Ramos (cell line): ENCODE measurements around the gene NOP56.

Source experiments
- in situ Hi-C: fragments of 300-500 bp; cut with MboI; formaldehyde crosslinking; loops from one replicate; pipeline ENCODE4 v1.14.3; 2022; ENCODE audit warnings: low sequenced_read_pairs; ENCODE audit not compliant: unreplicated experiment

Gene NOP56

GRCh38 chr20:2651772-2652723 lies at the start of gene NOP56:
TSS of gene NOP56 (plus strand) at chr20:2652632. CDS start at chr20:2652661, 29 bp downstream.
- in situ Hi-C loops, result no loop called here

- in situ Hi-C loops, result no loop called here
Measured at GRCh38 chr20:2602746-2603145, 49.7 kb upstream of the NOP56 start.

- in situ Hi-C loops, result no loop called here
Measured at GRCh38 chr20:2603816-2604505, 48.5 kb upstream of the NOP56 start.

- in situ Hi-C loops, result no loop called here
Measured at GRCh38 chr20:2604506-2604835, 48.0 kb upstream of the NOP56 start.

- in situ Hi-C loops, result no loop called here
Measured at GRCh38 chr20:2606507-2607006, 45.9 kb upstream of the NOP56 start.

GRCh38 chr20:2610326-2610725 lies 42.1 kb upstream of the NOP56 start:
- in situ Hi-C loops, result no loop called here

GRCh38 chr20:2610941-2611720 lies 41.3 kb upstream of the NOP56 start:
- in situ Hi-C loops, result no loop called here

GRCh38 chr20:2612073-2612472 lies 40.4 kb upstream of the NOP56 start:
- in situ Hi-C loops, result no loop called here

- in situ Hi-C loops, result no loop called here
Measured at GRCh38 chr20:2616634-2617033, 35.8 kb upstream of the NOP56 start.

DNA sequence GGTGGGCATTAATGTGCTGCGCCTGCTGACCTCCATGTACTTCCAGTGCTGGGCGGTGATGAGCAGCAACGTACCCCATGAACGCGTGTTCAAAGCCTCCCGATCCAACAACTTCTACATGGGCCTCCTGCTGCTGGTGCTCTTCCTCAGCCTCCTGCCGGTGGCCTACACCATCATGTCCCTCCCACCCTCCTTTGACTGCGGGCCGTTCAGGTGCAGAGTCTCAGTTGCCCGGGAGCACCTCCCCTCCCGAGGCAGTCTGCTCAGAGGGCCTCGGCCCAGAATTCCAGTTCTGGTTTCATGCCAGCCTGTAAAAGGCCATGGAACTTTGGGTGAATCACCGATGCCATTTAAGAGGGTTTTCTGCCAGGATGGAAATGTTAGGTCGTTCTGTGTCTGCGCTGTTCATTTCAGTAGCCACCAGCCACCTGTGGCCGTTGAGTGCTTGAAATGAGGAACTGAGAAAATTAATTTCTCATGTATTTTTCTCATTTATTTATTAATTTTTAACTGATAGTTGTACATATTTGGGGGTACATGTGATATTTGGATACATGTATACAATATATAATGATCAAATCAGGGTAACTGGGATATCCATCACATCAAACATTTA lies 35.2 kb upstream of the NOP56 start:
- in situ Hi-C loops, result no loop called here

GRCh38 chr20:2618815-2619214 lies 33.6 kb upstream of the NOP56 start:
- in situ Hi-C loops, result no loop called here

DNA sequence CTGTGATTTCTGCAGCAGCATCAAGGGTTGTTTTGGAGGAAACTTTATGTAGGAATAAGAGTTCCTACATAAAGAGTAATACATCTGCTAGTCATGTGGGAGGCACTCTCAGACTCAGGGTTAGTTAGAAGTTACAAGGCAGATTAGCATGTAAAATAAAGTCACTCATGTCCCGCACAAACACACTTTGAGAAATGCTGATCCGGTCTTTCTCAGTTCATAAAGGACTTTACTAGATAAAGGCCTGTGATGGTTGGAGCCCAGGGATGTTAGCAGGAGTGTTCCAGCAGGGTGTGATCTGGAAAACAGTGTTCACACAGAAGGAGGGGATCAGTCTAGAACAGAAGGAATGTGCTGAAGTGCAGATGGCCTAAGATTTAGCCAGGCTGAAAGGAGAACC lies 33.1 kb upstream of the NOP56 start:
- in situ Hi-C loops, result no loop called here

GRCh38 chr20:2619961-2620595 lies 32.4 kb upstream of the NOP56 start:
- in situ Hi-C loops, result no loop called here

DNA sequence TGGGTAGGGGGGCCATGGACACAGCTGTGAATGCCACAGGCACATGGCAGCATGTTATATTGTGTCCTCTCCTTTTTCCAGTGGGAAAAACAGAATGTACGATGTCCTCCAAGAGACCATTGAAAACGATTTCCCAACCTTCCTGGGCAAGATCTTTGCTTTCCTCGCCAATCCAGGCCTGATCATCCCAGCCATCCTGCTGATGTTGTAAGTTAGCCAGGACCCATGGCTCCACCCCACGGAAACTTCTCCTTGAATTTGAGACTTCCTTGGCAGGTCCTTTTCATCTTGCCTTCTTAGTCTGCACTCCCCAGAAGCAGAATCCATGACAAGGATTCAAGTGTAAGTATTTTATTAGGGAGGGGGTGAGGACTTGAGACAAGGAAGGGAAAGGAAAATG lies 28.2 kb upstream of the NOP56 start:
- in situ Hi-C loops, result no loop called here

GRCh38 chr20:2625062-2625461 lies 27.4 kb upstream of the NOP56 start:
- in situ Hi-C loops, result no loop called here

DNA sequence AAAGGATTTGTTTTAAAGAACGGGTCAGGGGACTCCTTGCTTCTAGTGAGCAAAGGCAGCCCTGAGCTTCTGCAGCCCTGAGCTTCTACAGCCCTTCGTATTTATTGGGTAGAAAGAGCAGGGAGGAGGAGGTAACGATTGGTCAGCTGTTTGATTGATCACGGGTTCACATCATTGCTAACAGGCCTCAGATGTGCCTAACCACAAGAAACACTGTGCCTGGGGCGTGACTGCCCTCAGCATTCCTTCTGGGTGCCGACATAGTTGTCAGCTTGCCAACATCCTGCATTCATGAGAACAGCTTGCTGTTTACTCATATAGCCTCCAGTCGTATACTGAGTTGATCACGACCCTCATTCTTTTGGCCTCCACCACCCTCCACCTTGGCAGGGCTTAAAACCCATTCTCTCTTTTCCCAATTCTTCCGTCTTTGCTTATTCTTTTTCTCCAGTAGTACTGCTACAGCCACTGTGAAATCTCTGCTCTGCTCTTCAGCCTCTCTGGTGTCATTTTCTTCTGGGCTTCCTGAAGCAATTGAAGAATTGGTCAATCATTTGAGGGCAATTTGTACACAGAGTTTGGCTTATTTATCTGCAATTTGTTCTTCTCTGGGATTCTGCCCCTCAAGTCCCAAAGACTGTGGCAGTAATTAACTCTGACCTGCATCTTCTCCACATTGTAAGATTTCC lies 25.4 kb upstream of the NOP56 start:
- in situ Hi-C loops, result no loop called here

GRCh38 chr20:2631228-2631627 lies 21.2 kb upstream of the NOP56 start:
- in situ Hi-C loops, result no loop called here

- in situ Hi-C loops, result no loop called here
Measured at GRCh38 chr20:2633381-2633780, 19.1 kb upstream of the NOP56 start.

DNA sequence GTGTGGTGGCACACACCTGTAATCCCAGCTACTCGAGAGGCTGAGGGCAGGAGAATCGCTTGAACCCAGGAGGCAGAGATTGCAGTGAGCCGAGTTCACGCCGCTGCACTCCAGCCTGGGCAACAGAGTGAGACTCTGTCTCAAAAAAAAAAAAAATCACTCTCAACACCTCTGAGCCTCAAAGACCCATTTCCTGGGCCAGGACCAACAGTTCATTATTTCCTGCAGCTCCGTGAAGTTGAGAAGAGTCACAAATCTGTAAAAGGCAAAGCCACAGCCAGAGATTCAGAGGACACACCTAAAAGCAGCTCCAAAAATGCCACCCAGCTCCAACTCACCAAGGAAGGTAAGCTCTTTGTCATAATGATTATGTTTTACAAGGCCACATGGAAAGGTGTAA lies 15.2 kb upstream of the NOP56 start:
- in situ Hi-C loops, result no loop called here
